NCI-H1436 treated with DMSO at 0.1 percent for 48 hours (cell line): ENCODE data around the gene CHTF8.
"Not testable (repeated sequence)": the region's sequence is repeated elsewhere in the genome, so short reads cannot be mapped to it uniquely, and the experiment has no call there.

Source experiments
- DNase-seq: peaks from one replicate; lab custom pipeline; 2025; lab: John Stamatoyannopoulos, UW

Gene CHTF8, protein sequence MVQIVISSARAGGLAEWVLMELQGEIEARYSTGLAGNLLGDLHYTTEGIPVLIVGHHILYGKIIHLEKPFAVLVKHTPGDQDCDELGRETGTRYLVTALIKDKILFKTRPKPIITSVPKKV

DNA sequence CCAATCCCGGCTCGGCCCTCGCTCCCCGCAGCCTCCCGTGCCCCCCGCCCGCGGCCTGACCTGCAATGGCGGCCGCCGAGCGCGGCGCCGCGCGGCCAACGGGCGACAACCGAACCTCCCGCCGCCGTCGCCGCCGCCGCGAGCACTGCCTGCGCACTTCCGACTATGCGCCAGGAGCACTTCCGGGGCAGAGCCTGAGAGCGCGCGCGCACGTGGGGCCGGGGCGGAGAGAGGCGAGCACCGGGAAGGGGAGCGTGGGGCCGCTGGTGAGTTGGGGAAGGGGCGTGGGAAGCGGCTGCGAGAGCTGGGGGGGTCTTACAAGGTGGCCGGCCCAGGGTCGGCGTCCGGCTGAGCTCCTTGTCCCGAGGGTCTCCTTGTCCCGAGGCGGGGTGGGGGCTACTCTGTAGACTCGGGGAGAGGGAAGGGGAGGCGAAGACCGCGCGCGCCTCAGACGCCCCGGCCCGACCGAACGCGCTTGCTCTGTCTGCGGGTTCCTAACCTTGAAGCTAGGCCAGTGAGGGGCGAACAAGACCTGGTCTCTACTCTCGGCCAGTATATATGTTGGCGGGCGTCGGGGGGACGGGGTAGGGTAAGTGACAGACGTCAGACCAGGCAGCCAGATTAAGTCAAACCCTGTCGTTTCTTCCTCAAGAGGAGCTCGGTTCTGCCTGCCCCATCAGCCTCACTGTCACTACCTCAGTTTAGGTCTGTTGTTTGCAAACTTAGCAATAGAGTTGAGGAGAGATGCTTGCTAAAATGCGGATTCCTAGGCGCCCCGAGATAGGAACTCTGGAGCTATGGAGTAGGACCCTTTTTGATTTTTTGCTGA lies at the start of gene CHTF8, which contains the start of gene UTP4:
Gene CHTF8, minus strand, starts transcription at position 165 of the 829 bp plus-strand sequence. CDS start 11,130 bp downstream, outside the sequence.
Gene UTP4, plus strand, starts transcription at position 226 of the 829 bp plus-strand sequence. CDS start 811 bp downstream, outside the sequence.
- peak; percentile 9 for DNase-seq

- DNase-seq: no peak
These were observed 47.6 kb upstream of the CHTF8 start for GRCh38 chr16:69180011-69180338.

GRCh38 chr16:69179328-69180010 lies 47.1 kb upstream of the CHTF8 start:
- DNase-seq: no peak

GRCh38 chr16:69176033-69176800 lies 43.8 kb upstream of the CHTF8 start:
- no peak for DNase-seq

- no peak for DNase-seq
These were observed 39.1 kb upstream of the CHTF8 start for GRCh38 chr16:69171325-69172084.

DNA sequence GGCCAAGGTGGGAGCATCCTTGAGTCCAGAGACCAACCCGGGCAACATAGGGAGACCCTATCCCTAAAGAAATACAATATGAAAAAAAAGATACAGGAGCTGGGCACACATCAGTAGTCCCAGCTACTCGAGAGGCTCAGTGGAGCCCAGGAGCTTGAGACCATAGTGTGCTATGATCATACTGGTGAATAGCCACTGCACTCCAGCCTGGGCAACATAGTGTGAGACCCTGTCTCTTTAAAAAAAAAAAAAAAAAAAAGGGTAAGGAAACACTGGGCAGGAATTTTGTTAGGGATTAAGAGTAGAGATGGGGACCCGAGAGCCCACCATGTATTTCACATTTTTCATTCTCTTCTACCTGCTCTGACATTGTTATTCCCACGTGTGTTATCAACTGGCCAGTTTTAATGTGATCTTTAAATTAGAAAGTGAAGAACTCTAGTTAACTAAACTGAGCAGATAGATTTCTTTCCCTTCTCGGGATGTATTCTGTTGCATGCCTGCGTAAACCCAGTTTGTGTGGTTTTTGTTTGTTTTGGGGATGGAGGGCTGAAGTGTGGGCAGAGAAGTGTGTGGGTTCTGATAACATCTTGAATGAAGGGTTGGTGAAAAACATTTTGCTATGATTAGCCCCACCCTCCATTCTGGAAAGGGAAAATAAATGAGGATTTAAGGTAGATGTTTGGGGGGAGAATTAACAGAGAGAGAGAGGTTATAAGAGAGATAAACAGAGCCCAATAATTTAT lies 37.4 kb upstream of the CHTF8 start:
- DNase-seq: no peak

GRCh38 chr16:69169051-69169450 lies 36.7 kb upstream of the CHTF8 start:
- no peak for DNase-seq

DNA sequence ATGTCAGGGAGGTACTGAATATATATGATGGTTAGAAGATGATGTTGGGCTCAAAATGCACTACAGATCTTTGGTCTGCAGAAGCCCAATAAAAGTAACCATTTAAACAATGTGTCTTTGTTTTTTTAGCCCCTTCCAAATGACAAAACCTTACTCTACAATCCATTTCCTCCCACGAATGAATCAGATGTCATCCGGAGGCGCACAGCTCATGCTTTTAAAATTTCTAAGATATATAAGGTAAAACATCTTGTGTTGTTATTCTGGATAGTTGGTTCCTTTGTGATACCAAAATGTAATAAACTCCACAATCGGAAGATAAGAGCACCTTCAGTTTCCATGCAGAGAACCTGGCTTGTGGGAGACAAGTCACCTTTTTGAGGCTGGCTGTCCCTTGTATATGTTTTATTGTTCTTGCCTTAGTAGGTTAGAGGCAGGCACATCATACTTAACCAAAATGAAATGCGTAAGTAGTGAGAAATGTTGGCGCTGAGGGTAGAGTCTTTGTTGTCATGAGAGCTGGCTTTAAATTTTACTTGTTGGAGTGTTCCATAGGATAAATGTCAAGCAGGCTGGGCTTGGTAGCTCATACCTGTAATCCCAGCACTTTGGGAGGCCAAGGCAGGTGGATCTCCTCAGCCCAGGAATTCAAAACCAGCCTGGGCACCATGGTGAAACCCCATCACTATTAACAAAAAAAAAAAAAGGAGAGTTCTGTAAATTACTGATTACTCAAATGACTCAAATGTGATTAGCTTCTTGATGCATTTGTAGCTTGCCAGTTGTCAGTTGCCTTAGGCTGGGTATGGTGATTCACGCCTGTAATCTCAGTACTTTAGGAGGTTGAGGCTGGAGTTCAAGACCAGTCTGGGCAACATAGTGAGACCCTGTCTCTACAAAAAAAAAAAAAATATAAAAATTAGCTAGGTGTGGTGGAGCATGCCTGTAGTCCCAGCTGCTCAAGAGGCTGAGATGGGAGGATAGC lies 34.9 kb upstream of the CHTF8 start:
- DNase-seq: no peak

DNA sequence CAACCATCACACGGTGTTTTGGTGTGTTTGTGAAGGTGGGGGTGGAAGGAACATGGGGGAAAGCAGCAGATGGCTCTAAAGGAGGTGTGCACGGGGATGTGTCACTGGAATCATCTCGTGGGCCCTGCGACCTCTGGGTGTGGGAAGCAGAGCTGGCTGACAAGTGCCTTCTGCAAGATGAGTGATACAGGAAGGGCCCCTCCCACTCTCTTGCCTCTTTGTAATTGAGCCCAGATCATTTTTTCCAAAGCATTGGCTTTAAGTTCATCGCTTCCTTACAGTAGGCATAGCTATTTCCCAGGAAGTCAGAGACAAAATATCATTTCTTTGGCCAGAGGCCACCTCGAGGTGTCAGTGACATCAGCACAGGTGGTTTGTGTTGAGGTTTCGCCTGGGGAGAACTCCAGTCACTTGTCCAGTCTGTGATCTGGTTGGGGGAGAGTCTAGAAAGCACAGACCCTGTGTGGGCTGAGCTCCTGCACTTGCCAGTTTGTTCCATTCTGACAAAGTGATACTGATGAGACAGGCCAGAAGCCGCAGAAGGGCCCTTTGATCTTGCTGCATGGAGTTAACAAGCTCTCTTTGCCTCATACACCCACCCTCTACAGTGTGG lies 33.9 kb upstream of the CHTF8 start:
- no peak for DNase-seq

- DNase-seq: no peak
These were observed 33.2 kb upstream of the CHTF8 start for GRCh38 chr16:69165584-69165983.

DNA sequence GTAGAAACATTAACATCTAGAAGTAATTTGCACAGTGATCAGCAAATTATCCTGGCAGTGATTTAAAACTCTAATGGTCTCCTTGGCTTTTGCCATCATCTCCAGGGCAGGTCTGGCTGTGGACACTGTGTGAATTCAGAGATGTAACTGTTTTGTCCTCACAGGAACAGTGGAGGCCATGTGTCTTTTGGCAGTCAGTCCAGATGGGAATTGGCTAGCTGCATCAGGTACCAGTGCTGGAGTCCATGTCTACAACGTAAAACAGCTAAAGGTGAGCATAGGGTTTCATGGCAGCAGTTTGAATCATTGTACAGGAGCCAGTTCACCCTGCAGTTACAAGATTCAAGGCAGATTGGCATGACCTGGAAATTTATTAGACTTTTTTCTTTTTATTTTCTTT lies 27.8 kb upstream of the CHTF8 start:
- DNase-seq: no peak

DNA sequence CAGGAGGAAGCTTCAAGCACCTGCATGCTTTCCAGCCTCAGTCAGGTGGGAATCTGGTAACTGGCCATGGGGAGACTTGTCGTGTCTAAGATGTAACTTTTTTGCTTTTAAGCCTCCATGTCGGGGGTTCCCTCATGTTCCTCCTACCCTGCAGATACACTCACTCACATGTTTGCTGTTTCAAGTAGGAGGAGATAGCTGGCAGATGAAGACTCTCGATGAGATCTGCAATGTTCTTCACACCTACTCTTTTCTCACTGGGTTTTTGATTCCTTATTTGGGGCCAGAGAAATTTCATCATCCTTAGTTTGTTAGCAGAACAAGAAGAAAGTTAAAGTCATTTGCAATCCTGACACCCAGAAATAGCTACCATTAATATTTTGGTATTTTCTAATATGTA lies 24.8 kb upstream of the CHTF8 start:
- DNase-seq: no peak

DNA sequence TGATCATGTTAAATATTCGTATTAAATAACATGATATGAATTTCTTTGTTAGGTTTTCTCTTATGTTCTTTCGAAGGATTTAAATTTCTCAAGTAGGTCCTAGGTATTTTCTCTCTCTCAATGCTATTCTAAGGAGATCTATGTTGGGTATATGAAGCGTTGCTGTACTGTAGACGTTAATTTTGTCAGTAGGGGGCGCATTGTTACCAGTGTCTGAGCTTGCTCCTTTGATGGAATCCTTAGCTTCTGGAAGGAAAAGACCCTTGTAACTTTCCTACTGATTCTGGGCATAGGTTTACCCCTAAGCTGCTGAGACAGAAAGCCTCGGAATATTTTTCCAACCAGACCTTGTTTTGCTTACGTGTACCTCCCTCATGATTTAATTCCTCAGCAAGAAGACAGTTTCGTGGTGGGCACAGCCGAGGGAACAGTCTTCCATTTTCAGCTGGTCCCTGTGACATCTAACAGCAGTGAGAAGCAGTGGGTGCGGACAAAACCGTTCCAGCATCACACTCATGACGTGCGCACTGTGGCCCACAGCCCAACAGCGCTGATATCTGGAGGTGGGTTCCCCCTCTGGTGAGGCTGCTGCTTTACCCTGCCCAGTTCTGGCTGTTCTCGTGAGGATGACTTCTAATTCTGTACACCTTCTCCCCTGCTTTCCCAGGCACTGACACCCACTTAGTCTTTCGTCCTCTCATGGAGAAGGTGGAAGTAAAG lies 17.9 kb upstream of the CHTF8 start:
- DNase-seq: peak; percentile 14

- not testable (repeated sequence) for DNase-seq
These were observed 17.2 kb upstream of the CHTF8 start for GRCh38 chr16:69149621-69150020.

GRCh38 chr16:69145658-69146057 lies 13.3 kb upstream of the CHTF8 start:
- DNase-seq: no peak

DNA sequence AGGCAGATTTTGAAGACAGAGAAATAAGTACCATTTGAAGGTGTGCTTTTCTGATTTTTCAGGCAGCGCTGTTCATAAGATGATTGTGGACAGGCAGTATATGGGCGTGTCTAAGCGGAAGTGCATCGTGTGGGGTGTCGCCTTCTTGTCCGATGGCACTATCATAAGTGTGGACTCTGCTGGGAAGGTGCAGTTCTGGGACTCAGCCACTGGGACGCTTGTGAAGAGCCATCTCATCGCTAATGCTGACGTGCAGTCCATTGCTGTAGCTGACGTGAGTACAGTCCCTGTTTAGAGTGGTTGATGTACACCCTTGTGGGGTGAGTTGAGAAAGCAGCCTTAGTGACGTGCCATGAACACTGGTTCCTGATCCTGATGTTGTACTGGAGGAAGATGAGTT lies 10.7 kb upstream of the CHTF8 start:
- no peak for DNase-seq

- no peak for DNase-seq
These were observed 9.5 kb upstream of the CHTF8 start for GRCh38 chr16:69141936-69142335.

DNA sequence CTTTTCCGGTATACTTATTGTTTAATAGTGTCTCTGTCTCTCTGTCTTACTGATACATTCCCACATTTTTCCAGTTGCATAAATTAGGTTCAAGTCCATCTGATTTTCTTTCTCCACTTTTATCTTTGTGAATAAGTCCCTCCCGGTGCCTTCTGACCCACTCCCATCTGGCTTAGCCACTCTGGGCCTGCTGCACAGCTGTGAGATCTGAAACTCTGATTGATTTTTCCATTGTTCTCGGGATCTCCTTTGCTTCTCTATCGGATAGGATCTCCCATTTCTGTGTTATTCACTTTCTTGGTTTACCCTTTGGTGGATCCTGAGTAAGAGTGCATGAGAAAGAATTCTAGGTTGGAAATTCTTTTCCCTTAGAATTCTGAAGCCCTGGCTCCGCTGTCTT lies 8.6 kb upstream of the CHTF8 start:
- no peak for DNase-seq

DNA sequence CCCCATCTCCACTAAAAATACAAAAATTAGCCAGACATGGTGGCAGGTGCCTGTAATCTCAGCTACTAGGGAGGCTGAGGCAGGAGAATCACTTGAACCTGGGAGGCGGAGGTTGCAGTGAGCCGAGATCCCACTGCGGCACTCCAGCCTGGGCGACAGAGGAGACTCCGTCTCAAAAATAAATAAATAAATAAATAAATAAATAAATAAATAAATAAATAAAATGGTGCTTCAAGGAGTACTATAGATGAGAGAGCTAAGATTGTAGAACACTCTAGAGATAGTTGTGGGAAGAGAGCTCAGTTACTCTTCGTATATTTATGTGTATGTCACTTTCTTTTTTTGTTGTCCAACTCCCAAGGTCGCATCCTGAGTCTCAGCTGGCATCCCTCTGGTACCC lies 7.1 kb upstream of the CHTF8 start:
- DNase-seq: not testable (repeated sequence)
